NCI-H187 (cell line): ENCODE results near the gene CD34.
"Not testable (repeated sequence)": the region's sequence is repeated elsewhere in the genome, so short reads cannot be mapped to it uniquely, and the experiment has no call there.

ENCODE experiments used
- DNase-seq, 2 experiments: peaks; one replicate each; lab custom pipeline; 2025; lab: John Stamatoyannopoulos, UW

CD34 gene

DNA sequence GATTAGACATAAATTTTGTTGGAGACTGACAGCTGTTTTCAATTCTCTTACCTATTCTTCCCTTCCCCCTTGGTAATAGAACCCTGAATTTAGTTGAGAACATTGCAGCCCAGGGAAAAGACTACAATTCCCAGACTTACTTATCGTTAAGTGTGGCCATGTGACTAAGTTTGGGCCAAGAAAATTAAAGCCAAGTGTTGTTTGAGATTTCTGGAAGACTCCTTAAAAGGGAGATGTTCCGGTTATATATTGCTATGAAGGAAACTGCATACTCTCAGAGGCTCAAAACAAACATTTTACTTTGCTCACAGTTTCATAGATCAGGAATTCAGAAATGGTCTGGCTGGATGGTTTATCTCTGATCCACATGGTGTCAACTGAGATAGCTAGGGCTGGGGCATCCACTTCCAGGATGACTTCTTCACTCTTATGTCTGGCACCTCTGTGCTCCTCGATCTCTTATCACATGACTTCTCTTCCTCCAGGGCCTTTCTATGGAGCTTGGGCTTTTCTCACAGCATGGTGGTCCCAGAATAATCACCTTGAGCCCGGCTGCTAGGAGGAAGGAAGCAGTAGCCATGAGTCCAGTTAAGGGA is 22.4 kb upstream of the CD34 start:
- DNase-seq: no peak

DNA sequence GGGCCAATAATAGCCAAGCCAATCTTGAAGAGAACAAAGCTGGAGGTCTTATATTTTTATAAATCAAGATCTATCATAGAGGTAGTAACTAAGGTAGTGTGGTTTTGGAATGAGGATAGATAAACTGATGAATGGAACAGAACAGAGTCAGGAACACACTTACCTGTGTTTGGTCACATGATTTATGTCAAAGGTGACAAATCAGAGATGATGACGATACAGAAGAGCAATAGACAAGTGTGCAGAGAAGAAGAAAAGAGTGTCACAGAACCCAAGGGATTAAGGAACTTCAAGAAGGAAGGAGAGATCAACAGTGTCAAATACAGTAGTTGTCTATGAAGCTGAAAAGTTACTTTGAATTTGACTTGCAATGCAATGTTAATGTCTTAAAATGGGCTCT is 16.1 kb upstream of the CD34 start:
- DNase-seq: no peak

DNA sequence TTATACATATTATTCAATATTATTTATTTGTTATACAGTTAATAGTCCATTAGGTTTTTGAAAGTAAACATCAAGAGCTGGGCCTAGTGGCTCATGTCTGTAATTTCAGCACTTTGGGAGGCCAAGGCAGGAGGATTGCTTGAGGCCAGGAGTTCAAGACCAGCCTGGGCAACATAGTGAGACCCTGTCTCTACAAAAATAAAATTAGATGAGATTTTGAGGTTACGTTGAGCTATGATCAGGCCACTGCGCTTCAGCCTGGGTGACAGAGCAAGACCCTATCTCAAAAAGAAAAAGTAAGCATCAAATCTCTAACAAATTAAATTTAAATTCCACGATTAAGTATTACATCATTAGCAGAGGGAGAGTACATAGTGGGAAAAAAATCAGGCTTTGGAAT is 15.0 kb upstream of the CD34 start:
- DNase-seq: not testable (repeated sequence)

DNA sequence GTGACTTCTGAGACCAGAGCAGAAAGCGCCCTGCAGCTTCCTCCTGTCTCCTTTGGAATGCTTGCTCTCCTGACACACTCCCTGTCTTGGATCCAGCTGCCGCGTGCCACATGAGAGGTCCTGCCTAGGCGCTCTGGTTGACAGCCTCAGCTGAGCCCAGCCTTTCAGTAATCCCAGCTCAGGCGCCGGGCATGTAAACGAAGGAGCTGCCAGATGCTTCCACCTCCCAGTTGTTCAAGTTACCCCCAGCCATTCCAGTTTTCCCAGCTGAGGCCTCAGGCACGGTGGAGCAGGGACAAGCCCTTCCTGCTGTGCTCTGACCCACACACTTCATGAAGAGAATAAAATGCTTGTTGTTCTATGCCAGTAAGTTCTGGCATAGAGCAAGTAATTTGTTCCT is 14.3 kb upstream of the CD34 start:
- no peak for DNase-seq

DNA sequence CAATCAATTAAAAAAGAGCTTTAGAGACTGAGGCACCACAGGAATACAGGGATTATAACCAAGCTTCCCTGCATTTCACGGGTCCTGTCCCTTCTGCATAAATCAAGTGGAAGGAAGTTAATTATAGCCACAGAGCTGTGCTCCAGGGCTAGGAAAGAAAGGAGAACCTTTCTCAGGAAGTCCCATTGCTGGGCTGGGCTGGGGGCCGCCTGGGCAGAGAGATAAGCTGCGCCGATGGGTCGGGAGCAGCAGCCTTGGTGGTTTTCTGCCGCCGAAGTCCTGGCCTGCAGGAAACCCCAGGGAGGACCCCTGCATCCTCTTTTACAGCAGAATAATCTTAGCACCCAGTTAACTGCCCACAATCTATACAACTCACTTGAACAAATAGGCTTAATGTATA is 12.6 kb upstream of the CD34 start:
- no peak for DNase-seq

DNA sequence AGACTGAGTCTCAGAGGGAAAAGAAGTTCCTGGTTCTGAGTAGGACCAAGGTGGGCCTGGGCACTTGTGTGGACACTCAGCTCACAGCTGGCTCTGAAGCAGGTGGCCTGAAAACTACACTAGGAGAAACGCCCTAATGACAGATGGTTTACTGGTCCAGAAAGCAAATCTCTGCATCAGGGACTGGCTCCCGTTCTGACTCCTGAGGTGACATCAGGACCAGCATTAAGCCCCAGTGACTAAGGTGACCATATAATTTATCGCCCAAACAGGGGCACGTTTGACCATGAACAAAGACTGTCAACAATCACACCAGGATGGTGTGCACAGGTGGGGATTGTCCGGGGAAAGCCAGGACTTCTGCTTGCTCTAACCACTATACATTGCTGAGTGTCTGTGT is 12.2 kb upstream of the CD34 start:
- DNase-seq: no peak

DNA sequence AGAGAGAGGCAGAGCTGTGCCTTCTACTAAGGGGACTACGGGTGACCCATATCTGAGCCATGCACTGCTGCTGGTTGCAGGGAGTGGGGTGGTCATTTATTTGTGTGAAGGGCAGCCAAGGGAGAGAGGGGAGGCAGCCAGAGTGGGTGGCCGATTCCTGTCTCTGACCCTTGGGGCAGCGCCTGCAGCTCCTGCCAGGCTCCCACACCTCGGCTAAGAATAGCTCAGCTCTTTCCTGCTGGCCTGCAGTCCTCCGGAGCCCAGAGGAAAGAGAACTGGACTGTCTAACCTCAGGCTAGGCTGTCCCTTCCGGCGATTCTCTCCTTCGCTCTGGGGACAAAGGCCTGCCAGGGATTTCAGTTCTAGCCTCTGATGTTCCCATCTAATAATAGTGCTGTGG is 11.6 kb upstream of the CD34 start:
- DNase-seq: no peak

DNA sequence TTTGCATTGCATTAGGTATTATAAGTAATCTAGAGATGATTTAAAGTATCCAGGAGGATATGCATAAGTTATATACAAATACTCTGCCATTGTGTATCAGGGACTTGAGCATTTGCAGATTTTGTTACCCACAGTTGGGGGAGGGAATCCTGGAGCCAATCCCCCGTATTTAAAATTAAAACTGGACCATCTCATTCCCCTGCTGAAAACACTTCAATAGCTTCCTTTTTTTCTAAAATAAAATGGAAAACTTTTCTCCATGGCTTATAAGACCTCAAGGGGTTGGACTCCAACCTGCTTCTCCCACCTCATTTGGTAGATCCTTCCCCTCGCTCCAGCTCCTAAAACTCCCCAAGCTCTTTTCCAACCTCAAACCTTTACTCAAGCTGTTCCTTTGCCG is 10.4 kb upstream of the CD34 start:
- no peak for DNase-seq

DNA sequence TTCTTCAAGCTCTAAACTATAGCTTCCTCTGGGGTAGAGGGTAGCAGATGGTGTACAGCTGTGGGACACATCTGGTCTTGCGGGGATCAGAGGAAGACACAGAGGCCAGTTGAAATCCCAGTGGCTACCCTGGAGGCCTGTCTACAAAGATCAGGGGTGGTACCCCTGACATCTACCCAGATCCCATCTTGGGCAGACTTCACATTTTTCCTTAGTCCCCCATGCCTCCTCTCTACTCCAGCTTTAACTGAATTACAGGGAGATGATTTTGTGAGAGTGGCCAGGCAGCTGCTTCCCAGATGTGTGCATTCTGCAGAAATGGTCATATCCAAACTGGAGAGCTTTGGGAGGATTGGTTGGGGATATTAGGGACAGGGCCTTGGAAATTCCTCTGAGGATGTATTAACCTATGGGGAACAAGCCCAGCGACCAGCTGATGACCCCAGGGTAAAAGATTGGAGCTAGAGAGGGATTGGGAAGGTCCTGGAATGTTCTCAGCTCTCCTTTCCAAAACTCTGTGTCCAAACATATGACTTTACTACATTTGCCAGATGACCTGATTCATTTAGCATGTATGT is 9.6 kb upstream of the CD34 start:
- no peak for DNase-seq

DNA sequence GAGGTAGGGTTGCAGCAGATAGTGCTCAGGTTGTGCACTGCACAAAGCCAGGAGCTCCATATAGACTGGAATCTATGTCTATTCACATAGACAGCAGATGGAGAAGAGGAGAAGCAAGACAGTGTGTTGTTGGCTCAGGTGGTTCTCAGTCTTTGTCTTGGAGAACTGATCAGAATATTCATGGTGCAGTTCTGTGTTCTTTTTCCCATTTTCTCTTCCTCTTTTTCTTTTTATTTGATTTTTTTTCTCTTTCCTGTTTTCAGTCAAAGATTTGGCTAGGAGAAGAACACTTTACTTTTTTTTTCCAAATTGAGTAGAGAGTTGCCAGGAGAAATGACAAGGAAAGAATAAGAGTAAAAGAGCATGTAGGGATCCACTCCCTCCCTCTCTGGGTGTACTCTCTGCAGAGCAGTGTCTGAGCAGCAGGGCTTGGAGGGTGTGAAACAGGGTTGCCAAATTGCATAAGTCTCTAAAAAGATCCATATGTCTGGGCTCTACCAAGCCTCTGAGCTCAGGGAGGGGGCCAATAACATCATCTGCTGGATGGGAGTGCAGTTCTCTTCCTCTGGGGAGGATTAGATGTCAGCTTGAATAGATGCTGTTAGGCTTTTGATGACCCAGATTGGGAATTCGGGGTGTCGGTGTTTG is 8.7 kb upstream of the CD34 start:
- DNase-seq: no peak

DNA sequence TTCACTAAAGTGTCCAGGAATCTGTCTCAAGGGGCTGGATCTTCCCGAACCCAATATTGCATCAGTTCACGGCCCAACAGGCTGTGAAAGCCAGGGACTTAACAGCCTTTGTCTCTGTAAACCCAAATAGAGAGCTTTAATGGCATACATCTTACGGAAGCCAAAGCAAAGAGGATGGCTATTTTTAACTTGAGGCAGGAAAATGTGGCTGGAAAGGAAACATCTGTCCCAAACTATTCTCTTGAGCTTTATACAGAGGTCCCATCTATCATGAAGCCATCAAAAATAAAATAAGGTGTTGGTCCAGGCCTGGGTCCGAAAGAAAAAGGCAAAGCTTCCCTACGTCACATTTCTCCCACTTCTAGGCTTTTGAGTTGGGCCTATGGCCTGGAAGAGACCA is 7.7 kb upstream of the CD34 start:
- no peak for DNase-seq

DNA sequence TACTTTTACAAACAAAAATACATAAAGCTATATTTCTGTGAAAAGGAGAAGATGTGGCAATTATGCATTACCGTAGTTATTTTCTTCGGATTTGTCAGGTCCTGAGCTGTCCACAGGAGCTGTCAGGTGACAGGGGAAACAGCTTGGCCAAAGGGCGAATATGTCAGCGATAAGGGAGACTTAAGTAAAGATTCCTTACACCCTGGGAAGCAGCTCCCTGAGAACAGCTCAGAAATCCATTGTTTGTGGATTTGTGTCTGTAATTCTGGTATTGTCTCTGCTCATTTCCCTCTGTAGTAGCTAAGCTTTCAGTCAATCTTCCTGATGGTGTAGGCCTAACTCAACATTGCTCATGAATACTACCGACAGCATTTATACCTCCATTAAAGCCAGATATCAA is 7.1 kb upstream of the CD34 start:
- DNase-seq: no peak

DNA sequence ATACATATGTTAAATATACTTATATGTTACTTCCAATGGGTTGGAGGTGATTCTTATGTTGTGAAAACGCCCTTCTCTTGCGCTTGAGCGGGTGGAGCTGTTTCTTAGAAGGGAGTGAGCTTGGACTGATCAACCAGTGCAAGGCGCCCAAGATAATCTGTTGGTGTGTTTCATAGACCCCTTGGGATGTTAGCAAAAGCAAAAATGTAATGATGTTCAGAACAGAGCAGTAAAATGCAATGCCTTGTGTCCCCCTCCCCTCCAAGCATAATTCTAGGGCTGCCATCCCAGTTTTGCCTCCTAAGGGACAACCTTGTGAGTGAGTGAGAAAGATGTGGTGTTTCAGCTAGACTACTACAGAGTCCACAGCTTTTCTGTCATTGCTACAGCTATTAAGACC is 6.2 kb upstream of the CD34 start:
- no peak for DNase-seq

DNA sequence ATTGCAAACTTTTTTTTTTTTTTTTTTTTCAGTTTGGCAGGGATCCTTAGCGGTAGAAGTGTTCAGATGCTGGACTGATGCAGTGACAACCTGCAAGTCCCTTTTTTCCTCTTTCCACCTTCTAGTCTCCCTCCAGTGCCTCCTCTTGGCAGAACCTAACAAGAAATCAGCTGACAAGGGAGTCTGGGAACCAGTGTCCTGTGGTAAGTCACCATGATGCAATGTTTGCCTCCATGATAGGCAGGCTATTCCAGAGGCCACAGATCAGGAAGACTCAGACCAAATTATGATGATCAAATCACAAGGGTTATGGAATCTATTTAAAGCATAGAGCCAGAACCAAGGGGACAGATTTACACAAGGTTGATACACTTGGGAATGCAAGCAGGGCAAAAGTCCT is 3.0 kb upstream of the CD34 start:
- no peak for DNase-seq

DNA sequence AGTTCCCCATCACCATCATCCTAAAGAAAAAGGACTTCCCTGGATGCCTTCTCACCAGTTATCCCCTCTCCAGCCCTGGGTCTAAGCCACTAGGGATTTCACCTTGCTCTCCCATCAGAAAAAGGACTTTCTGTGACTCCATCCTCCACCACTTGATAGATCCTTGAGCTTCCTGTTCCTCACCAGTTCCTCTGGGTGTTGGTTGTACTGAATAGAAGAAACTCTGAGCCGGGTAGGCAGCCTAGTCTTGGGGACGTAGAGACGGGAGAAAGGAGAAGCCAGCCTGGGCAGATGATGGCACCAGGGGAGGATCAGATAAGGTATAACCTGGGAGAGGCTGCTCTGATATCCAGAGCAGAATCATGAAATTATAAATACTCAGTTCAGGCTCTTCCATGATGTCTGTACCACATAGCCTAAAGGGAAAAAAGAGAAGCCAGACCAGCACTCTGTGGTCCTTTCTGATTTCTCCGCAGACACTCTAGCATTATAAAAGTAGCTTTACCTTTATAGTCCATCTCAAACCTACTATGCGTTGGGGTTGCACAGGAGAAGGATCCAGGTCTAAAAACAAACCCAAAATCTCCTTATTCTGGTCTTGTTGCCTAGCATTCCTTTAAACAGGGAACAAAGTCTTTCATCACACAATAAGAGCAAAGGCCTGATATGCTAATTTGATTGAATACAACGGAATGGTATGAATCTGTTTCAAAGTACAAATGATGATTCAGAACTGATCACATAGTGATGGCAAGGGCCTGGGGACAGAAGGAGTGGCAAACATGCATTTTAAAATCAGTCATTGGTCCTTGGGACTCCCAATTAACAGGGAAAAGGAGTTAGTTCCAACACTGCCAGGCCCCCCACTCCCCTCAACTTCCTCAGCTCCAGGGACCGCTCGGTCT is 1.2 kb upstream of the CD34 start:
- no peak for DNase-seq

DNA sequence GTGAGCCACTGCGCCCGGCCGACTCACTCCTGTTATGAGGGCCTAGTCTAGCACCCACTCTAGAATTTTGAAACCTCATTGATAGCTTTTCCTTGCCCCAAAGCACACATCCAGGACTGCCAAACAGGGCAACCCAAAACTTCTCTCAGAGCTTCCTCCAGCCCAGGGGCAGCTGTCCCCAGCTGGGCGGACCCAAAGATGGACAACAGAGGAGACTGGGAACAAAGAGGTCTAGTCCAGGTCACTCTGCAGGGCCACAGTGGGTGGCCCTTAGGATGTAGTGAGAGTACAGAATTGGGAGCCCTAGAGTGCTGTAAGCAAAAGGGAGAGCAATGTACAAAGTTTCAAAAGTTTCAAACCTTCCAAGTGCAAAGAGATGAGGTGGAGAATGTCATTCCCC is 1.2 kb downstream of the CD34 start:
- no peak for DNase-seq

DNA sequence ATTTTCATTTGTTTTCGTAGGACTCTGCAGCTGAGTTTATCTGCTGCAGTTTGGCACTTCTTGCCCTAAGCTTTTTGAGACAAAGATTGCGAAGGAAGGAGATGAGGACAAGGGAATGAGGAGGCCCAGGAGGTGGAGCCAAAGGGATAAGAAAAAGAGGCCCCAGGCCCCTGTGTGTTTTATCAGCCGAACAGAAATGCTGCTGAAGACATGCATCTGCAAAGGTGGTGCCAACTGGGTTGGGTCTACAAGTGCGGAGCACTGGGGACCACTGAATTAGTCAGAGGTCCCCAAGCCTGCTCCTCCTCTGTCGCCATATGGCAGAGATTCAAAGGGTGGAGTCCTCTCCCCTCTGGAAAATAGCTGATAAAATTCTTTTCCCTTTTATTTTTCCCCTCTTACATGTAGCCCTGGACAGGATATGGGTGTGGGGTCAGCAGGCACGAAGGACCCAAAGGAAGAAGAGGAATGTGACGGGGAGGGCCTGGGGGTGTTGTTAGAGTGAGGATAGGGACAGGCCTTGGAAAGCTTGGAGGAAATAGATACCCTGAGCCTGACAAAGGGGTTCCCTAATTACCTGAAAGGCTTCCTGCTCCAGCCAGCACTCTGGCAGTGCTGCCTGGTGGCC is 2.7 kb downstream of the CD34 start:
- no peak for DNase-seq

DNA sequence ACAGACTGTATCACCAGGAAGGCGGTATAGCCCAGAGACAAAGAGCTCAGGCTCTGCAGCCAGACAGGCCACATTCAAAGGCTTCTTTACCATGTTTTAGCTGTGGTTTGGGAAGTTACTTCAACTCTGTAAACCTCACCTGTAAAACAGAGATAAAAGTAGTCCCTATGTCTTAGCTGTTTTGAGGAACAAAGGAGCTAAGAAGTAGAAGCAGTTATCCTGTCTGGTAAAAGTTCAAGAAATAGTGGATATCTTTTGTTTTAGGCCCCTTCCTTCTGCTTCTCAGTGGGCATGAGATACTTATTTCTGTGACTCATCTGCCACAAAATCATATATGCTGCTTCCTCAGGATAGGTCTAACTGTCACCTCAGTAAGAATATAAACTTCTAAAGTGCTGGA is 6.5 kb downstream of the CD34 start:
- no peak for DNase-seq

DNA sequence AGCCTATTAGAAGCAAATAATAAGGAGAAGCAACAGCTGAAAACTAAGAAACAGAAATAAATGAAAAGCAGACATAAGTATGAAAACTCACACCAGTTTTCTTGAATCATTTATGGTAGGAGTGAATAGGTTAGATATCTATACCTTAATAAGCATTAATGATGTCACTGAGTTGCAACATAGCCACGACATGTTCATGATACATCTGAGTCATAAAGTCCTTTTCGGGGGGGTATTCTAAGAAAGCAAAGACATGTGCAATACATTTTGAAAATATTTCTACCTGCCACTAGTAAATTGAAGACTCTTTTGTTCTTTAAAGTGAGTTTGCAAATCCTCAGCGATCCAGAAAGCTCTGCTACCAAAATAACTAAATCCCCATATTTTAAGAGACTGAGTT is 7.2 kb downstream of the CD34 start:
- no peak for DNase-seq

DNA sequence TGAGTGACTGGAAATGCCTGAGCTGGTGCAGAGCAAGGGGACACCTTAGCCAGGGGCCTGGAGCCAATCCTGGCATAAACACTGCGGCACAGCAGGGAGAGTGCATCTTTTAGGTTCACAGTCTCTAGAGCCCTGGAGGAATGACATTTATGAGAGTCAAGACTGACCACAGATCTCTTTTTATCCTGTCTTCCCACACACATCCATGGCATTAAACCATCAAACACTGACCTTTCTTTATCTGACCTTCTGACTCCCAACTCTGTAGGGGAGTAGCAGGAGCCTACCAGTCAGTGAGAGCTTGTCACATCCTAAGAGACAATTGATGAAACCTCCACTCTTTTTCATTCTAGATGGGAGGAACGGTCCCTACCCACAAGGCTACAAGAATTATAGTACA is 7.9 kb downstream of the CD34 start:
- DNase-seq: no peak

DNA sequence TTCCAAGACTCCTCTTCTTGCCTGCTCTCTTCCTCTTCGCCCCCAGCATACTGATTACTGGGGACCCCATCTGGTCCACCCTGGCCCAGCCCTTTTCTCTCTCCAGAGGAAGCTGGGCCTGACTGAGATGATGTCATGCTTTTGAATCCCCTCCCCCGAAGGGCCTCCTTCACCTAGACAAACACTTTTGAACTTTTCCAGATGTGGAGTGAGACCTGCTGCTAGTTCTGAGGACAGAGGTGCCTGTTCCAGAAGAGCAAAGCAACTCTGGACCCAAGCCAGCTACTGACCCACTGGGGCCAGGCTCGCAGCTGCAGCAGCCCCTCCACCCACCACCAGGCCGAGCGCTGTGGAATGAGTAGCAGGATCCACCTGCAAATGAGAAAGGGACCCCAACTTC is 8.4 kb downstream of the CD34 start:
- no peak for DNase-seq

DNA sequence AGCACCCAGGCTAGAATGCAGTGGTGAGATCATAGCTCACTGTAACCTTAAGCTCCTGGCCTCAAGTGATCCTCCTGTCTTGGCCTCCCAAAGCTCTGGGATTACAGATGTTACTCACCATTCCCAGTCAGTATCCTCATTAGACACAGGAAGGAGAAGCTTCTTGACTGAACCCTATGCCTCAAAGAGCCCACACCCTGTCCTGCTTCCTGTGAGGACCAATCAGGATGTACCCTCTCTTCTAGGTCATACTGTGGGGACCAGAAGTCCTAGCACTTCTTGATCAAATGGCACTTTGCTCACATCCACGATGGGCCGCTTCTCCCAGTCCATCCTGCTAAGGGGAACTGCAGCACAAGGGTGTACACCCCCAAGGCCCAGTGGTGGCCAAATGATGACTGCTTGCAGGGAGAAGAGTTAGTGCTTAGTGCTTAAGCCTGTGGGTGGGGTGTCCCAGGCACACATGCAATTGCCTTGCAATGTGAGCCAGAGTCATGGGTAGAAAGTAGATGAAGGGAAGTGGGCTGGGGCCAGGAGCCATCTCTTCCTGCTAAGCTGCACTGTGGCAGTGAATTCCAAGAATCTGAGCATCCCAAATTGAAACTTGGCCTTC is 9.8 kb downstream of the CD34 start:
- DNase-seq: no peak
